Osteocyte (in vitro differentiated cells): ENCODE measurements around the gene AQP11. TPM values are rescaled to one million over a fixed set of nuclear protein-coding genes. Genes with fewer than 3 reads are reported as not detected.

Experiments
- total RNA-seq: library from RNA; stranded (reverse); gene quantifications from 2 replicates; pipeline ENCODE4 v1.2.1, GENCODE V29; 2021

Gene AQP11
- total RNA-seq, 1 donor from 2014 or later: 0.91 TPM

Other genes with a start within 250 kb of the AQP11 start
- 17.4 and 20.9 TPM in 2 replicates for gene PAK1, start 115.9 kb upstream of the AQP11 start, total RNA-seq
- 87.4 and 88.0 TPM in 2 replicates for gene CLNS1A, start 47.8 kb downstream of the AQP11 start, total RNA-seq
- 74.2 and 85.6 TPM in 2 replicates for gene RSF1, start 230.8 kb downstream of the AQP11 start, total RNA-seq
- 38.0 and 43.8 TPM in 2 replicates for gene AAMDC, start 231.2 kb downstream of the AQP11 start, total RNA-seq